Peyer's patch (tissue), 4 donors: ENCODE measurements around the gene RAD9B. TPM values are rescaled to one million over a fixed set of nuclear protein-coding genes. Genes with fewer than 3 reads are reported as not detected.
"Not testable (repeated sequence)": the region's sequence is repeated elsewhere in the genome, so short reads cannot be mapped to it uniquely, and the experiment has no call there.

Experiments
- DNase-seq, 3 donors: peaks; one replicate each; pipeline ENCODE4 v3.0.0-alpha.2; 2017 to 2019
- H3K27ac ChIP-seq, 4 donors: fragments of 200-600 bp; sonication (generic); one replicate each; pipeline ENCODE4 v1.5.1; 2016 to 2019
- H3K27me3 ChIP-seq, 2 donors: fragments of 200-600 bp; sonication (generic); one replicate each; pipeline ENCODE4 v1.5.1; 2019
- H3K36me3 ChIP-seq, 3 donors: fragments of 200-600 bp; sonication (generic); one replicate each; pipeline ENCODE4 v1.5.1; 2016 to 2019
- H3K4me1 ChIP-seq, 4 donors: fragments of 200-600 bp; sonication (generic); one replicate each; pipeline ENCODE4 v1.5.1; 2016 to 2019
- H3K4me3 ChIP-seq, 4 donors: fragments of 200-600 bp; sonication (generic); 1 replicate in 3 of 4; 2 replicates in 1 of 4; pipeline ENCODE4 v1.5.1; 2016 to 2019; ENCODE audit warnings: mild to moderate bottlenecking in 1 of 4
- H3K9me3 ChIP-seq, 4 donors: fragments of 200-600 bp; sonication (generic); one replicate each; pipeline ENCODE4 v1.5.1; 2016 to 2019; ENCODE audit warnings: mild to moderate bottlenecking in 1 of 4
- CTCF ChIP-seq, 6 experiments: fragments of 450-650 bp in 4 of 6; fragments of 200-600 bp in 2 of 6; sonication (generic) in 1 of 6; IDR thresholded peaks; one replicate each; pipeline ENCODE4 v1.5.1; 2017 to 2019; ENCODE audit warnings: antibody characterized with exemption in 6 of 6, mild to moderate bottlenecking in 3 of 6, moderate library complexity in 1 of 6
- POLR2A ChIP-seq, 2 donors: fragments of 450-650 bp; IDR thresholded peaks; one replicate each; pipeline ENCODE4 v1.5.1; 2017; ENCODE audit warnings: antibody characterized with exemption in 2 of 2, mild to moderate bottlenecking in 2 of 2, moderate library complexity in 2 of 2
- total RNA-seq, 4 donors: library from RNA; depleted of rRNA; stranded (reverse); fragments of >200 nt; gene quantifications; one replicate each; pipeline ENCODE4 v1.1.0, GENCODE V29; 2016

RAD9B gene
- under 1 TPM in 2 of 4 donors, not detected in 2; 0.40 to 0.83 TPM for total RNA-seq

GRCh38 chr12:110501752-110502738, at the start of gene RAD9B, which contains the start of gene VPS29:
Gene RAD9B (plus strand): TSS chr12:110502331. CDS start chr12:110502338, 7 bp downstream.
Gene VPS29 (minus strand): TSS chr12:110502111. CDS start chr12:110502051, 60 bp downstream.
- Histone ChIP-seq H3K27ac (peak within 1 kb of the TSS; percentile 89 to 96 (median 92)), H3K36me3 (no peaks in the 10 kb centered on the region), H3K9me3 (no peaks in the 10 kb centered on the region), H3K4me1 (peaks cover 0 to 16% (median 3%) of the 10 kb centered on the region in 4 donors), H3K27me3 (no peaks in the 10 kb centered on the region), H3K4me3 (peak within 1 kb of the TSS; percentile 70 to 99 (median 86))
- DNase-seq, result peak; percentile 98 to 99 (median 99)
- TF ChIP-seq POLR2A (IDR thresholded peaks at IDR 0.05) (peak; percentile 90 to 92), CTCF (IDR thresholded peaks at IDR 0.05) (no peak)

- Histone ChIP-seq H3K36me3 (peaks cover 0 to 16% (median 0%) of the 10 kb centered on the region in 3 donors), H3K4me3 (no peak overlapping the region), H3K27ac (no peak overlapping the region), H3K27me3 (no peaks in the 10 kb centered on the region), H3K9me3 (no peaks in the 10 kb centered on the region), H3K4me1 (peaks cover 0 to 7% (median 2%) of the 10 kb centered on the region in 4 donors)
- DNase-seq, result no peak
- TF ChIP-seq POLR2A (IDR thresholded peaks at IDR 0.05) (no peak), CTCF (IDR thresholded peaks at IDR 0.05) (no peak)
Observed at GRCh38 chr12:110453569-110454296, 48.4 kb upstream of the RAD9B start.

GRCh38 chr12:110458756-110459155, 43.4 kb upstream of the RAD9B start:
- Histone ChIP-seq H3K4me1 (no peaks in the 10 kb centered on the region), H3K9me3 (no peaks in the 10 kb centered on the region), H3K4me3 (no peak overlapping the region), H3K36me3 (peaks cover 0 to 13% (median 0%) of the 10 kb centered on the region in 3 donors), H3K27me3 (no peaks in the 10 kb centered on the region), H3K27ac (no peak overlapping the region)
- no peak for DNase-seq
- TF ChIP-seq CTCF (IDR thresholded peaks at IDR 0.05) (no peak), POLR2A (IDR thresholded peaks at IDR 0.05) (no peak)

DNA sequence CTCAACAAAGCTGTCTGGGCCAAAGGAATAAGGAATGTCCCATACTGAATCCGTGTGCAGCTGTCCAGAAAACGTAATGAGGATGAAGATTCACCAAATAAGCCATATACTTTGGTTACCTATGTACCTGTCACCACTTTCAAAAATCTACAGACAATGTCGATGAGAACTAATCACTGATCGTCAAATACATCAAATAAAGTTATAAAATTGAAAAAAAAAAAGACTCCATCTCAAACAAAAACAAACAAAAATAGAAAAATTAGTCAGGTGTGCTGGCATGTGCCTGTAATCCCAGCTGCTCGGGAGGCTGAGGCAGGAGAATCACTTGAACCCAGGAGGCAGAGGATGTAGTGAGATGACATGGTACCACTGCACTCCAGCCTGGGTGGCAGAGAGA, 40.9 kb upstream of the RAD9B start:
- not testable (repeated sequence) for H3K9me3 ChIP-seq, H3K27me3 ChIP-seq, H3K4me3 ChIP-seq, DNase-seq, H3K4me1 ChIP-seq, H3K27ac ChIP-seq
- H3K36me3 ChIP-seq, result peaks cover 0 to 19% (median 0%) of the 10 kb centered on the region in 3 donors

- no peaks in the 10 kb centered on the region for H3K27me3 ChIP-seq
- DNase-seq, result no peak
- no peaks in the 10 kb centered on the region for H3K9me3 ChIP-seq
- peaks cover 0 to 11% (median 0%) of the 10 kb centered on the region in 3 donors for H3K36me3 ChIP-seq
- H3K4me1 ChIP-seq, result peaks cover 0 to 14% (median 6%) of the 10 kb centered on the region in 4 donors
- H3K27ac ChIP-seq, result no peak overlapping the region
- no peak overlapping the region for H3K4me3 ChIP-seq
- TF ChIP-seq POLR2A (IDR thresholded peaks at IDR 0.05) (no peak), CTCF (IDR thresholded peaks at IDR 0.05) (no peak)
Observed at GRCh38 chr12:110465024-110465423, 37.1 kb upstream of the RAD9B start.

DNA sequence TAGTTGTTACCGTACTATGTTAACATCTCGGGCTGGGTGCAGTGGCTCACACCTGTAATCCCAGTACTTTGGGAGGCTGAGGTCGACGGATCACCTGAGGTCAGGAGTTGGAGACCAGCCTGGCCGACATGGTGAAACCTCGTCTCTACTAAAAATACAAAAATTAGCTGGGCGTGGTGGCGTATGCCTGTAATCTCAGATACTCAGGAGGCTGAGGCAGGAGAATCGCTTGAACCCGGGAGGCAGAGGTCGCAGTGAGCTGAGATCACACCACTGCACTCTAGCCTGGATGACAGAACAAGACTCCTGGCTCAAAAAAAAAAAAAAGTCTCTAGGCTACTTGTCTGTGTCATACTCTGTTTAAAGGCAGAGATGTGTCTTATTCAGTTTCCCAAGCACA, 36.4 kb upstream of the RAD9B start:
- DNase-seq, H3K4me3 ChIP-seq, H3K27ac ChIP-seq, H3K27me3 ChIP-seq, H3K9me3 ChIP-seq: not testable (repeated sequence)
- Histone ChIP-seq H3K36me3 (peaks cover 0 to 11% (median 0%) of the 10 kb centered on the region in 3 donors), H3K4me1 (peaks cover 0 to 14% (median 6%) of the 10 kb centered on the region in 4 donors)
